Osteoblast (primary cell): ENCODE measurements around the gene NOS1. TPM values are rescaled to one million over a fixed set of nuclear protein-coding genes. Genes with fewer than 3 reads are reported as not detected.

Source experiments
- DNase-seq: peaks from one replicate; pipeline ENCODE4 v3.0.0; 2011; ENCODE audit warnings: low spot score, mixed read lengths; ENCODE audit not compliant: insufficient read length; ENCODE audit errors: missing footprints
- H2AFZ ChIP-seq: 2 replicates; pipeline ENCODE4 v1.6.0; 2011; ENCODE audit warnings: mild to moderate bottlenecking, low read length
- H3K27ac ChIP-seq: 2 replicates; pipeline ENCODE4 v1.5.1; 2011; ENCODE audit warnings: mild to moderate bottlenecking, low read depth, low read length, moderate library complexity
- H3K27me3 ChIP-seq: 2 replicates; pipeline ENCODE4 v1.6.0; 2012; ENCODE audit warnings: mild to moderate bottlenecking, control low read depth, inconsistent platforms, low read length, moderate library complexity; ENCODE audit not compliant: insufficient read depth
- H3K36me3 ChIP-seq: 2 replicates; pipeline ENCODE4 v1.5.1; 2011; ENCODE audit warnings: mild to moderate bottlenecking, low read length, control low read depth, moderate library complexity; ENCODE audit not compliant: insufficient read depth
- H3K4me1 ChIP-seq: 2 replicates; pipeline ENCODE4 v1.5.1; 2011; ENCODE audit warnings: mild to moderate bottlenecking, low read length, control low read depth, moderate library complexity; ENCODE audit not compliant: insufficient read depth
- H3K4me2 ChIP-seq: 2 replicates; pipeline ENCODE4 v1.6.0; 2011; ENCODE audit warnings: mild to moderate bottlenecking, low read length; ENCODE audit not compliant: insufficient read depth
- H3K4me3 ChIP-seq: fragments of 200-600 bp; sonication (generic); 3 replicates; pipeline ENCODE4 v1.5.1; 2012; ENCODE audit warnings: mild to moderate bottlenecking, low read length, inconsistent platforms; ENCODE audit not compliant: insufficient read depth
- H3K79me2 ChIP-seq: 2 replicates; pipeline ENCODE4 v1.6.0; 2012; ENCODE audit warnings: mild to moderate bottlenecking, low read length, control low read depth, inconsistent platforms; ENCODE audit not compliant: insufficient read depth
- H3K9me3 ChIP-seq: 2 replicates; pipeline ENCODE4 v1.5.1; 2011; ENCODE audit warnings: low read depth, low read length, control low read depth
- H4K20me1 ChIP-seq: 2 replicates; pipeline ENCODE4 v1.6.0; 2012; ENCODE audit warnings: mild to moderate bottlenecking, low read length, control low read depth; ENCODE audit not compliant: insufficient read depth
- total RNA-seq: library from RNA; depleted of rRNA; stranded (reverse); fragments of >200 nt; gene quantifications from 2 replicates; pipeline ENCODE4 v1.2.3, GENCODE V29; 2012
- TF ChIP-seq, protein P1 (sequence below): IDR thresholded peaks from 2 replicates; pipeline ENCODE4 v1.5.1; 2011; ENCODE audit warnings: mild to moderate bottlenecking, low read depth, low read length, moderate library complexity; ENCODE audit errors: extremely low read depth

Gene NOS1
- total RNA-seq, 1 donor = not detected

DNA sequence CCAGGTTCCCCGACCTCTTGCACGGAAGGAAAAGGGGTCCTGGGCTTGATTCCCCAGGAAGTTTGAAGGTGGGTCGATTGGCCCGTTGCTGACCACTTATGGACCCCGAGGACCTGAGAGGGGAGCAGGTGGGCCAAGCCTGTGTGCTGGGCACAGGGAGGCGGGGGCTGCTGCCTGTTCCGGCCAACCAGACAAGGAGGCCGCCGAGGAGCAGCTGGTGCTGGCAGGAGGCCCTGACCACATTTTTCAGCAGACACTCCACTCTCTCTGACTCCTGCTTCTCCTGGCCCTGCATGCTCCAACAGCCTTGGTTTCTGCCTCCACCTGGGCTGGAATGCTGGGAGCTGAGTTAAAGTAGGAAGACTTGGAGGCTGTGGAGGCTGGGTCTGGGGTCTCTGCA lies 42.8 kb downstream of the NOS1 start:
- TF ChIP-seq, protein P1, sequence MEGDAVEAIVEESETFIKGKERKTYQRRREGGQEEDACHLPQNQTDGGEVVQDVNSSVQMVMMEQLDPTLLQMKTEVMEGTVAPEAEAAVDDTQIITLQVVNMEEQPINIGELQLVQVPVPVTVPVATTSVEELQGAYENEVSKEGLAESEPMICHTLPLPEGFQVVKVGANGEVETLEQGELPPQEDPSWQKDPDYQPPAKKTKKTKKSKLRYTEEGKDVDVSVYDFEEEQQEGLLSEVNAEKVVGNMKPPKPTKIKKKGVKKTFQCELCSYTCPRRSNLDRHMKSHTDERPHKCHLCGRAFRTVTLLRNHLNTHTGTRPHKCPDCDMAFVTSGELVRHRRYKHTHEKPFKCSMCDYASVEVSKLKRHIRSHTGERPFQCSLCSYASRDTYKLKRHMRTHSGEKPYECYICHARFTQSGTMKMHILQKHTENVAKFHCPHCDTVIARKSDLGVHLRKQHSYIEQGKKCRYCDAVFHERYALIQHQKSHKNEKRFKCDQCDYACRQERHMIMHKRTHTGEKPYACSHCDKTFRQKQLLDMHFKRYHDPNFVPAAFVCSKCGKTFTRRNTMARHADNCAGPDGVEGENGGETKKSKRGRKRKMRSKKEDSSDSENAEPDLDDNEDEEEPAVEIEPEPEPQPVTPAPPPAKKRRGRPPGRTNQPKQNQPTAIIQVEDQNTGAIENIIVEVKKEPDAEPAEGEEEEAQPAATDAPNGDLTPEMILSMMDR = no peak
- no peak overlapping the region for H3K27ac ChIP-seq
- H3K4me1 ChIP-seq = no peaks in the 10 kb centered on the region
- H3K79me2 ChIP-seq = no peaks in the 10 kb centered on the region
- no peaks in the 10 kb centered on the region for H3K27me3 ChIP-seq
- H3K9me3 ChIP-seq = no peaks in the 10 kb centered on the region
- DNase-seq = no peak
- H3K36me3 ChIP-seq = no peaks in the 10 kb centered on the region
- no peaks in the 10 kb centered on the region for H4K20me1 ChIP-seq
- H3K4me2 ChIP-seq = no peak overlapping the region
- H2AFZ ChIP-seq = no peak overlapping the region
- H3K4me3 ChIP-seq = no peak overlapping the region

DNA sequence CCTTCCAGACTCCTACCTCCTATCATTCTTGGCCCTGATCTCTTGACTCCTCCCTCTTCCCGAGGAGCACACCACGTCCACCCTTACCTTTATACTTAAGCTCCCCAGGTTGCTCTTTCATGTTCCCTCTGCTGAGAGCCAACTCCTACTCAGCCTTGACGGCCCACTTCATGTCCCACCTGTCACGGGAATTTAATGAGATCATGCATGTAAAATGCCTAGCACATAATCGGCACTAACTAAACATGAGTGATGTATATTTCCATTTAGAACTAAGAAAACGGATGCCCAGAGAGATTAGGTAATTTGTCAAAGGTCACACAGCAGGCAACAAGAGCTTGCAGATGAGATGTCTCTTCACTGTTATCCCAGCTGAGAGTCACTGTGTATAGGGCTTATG lies 45.1 kb downstream of the NOS1 start:
- no peak for DNase-seq
- no peaks in the 10 kb centered on the region for H3K4me1 ChIP-seq
- H3K27me3 ChIP-seq = no peaks in the 10 kb centered on the region
- no peak overlapping the region for H2AFZ ChIP-seq
- TF ChIP-seq, protein P1 = no peak
- no peak overlapping the region for H3K4me3 ChIP-seq
- H3K27ac ChIP-seq = no peak overlapping the region
- no peak overlapping the region for H3K4me2 ChIP-seq
- H3K9me3 ChIP-seq = no peaks in the 10 kb centered on the region
- H3K36me3 ChIP-seq = no peaks in the 10 kb centered on the region
- no peaks in the 10 kb centered on the region for H4K20me1 ChIP-seq
- H3K79me2 ChIP-seq = no peaks in the 10 kb centered on the region

DNA sequence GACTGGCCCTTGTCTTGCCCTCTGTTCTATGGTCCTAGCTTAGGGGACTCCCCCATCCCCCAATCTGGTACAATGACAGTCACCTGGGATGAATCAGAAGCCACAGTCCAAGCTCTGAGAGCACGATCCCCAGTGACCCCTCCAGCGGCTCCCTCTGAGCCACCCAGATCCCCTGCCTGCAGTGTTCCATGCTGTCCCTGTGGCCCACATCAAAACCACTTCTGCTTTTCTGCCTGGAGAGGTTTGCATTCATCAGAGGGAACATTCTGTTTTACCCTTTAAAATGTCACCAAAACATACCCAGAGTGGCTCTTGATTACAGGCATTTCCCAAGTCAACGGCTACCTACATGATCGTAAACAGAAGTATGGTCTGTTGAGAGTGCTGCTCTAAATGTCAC lies 47.5 kb downstream of the NOS1 start:
- H3K4me1 ChIP-seq = no peaks in the 10 kb centered on the region
- DNase-seq = no peak
- no peak overlapping the region for H3K27ac ChIP-seq
- H4K20me1 ChIP-seq = no peaks in the 10 kb centered on the region
- no peaks in the 10 kb centered on the region for H3K9me3 ChIP-seq
- H3K27me3 ChIP-seq = no peaks in the 10 kb centered on the region
- TF ChIP-seq, protein P1 = no peak
- no peak overlapping the region for H2AFZ ChIP-seq
- H3K4me2 ChIP-seq = no peak overlapping the region
- H3K4me3 ChIP-seq = no peak overlapping the region
- H3K36me3 ChIP-seq = no peaks in the 10 kb centered on the region
- no peaks in the 10 kb centered on the region for H3K79me2 ChIP-seq

DNA sequence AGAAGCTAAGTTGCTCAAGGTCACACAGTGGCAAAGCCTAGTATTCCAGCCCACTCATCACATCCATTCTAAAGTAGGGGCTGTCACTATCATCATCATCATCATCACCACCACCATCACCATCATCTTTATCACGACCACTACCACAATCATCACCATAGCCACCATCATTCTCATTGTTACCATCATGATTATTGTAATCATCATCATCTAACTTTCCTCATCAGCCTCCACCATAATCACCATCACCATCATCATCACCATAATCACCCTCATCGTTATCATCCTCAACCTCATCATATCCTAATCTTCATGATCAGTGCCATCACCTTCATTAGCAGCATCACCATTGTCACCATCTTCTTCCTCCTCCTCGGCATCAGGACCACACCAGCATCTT lies 48.7 kb downstream of the NOS1 start:
- Histone ChIP-seq H3K36me3 (no peaks in the 10 kb centered on the region), H3K27me3 (no peaks in the 10 kb centered on the region), H4K20me1 (no peaks in the 10 kb centered on the region), H3K79me2 (no peaks in the 10 kb centered on the region), H3K27ac (no peak overlapping the region), H3K4me2 (no peak overlapping the region), H2AFZ (no peak overlapping the region), H3K4me3 (no peak overlapping the region), H3K4me1 (no peaks in the 10 kb centered on the region), H3K9me3 (no peaks in the 10 kb centered on the region)
- TF ChIP-seq, protein P1 = no peak
- no peak for DNase-seq
